ENCODE data around the gene RNF157. TPM values are rescaled to one million over a fixed set of nuclear protein-coding genes. Genes with fewer than 3 reads are reported as not detected.
"Not testable (repeated sequence)": the region's sequence is repeated elsewhere in the genome, so short reads cannot be mapped to it uniquely, and the experiment has no call there.

RNF157 gene
- total and polyA plus RNA-seq, 2 experiments from 2014 or later: 11.0 to 15.0 TPM

- no peak for TF ChIP-seq CTCF (IDR thresholded peaks at IDR 0.05; ENCODE audit: low read depth, low read length)
- Histone ChIP-seq H3K4me3 (no peak overlapping the region), H3K4me1 (ENCODE audit: low read depth) (no peaks in the 10 kb centered on the region), H3K27ac (no peak overlapping the region), H3K9me3 (ENCODE audit: low read depth) (no peaks in the 10 kb centered on the region), H3K36me3 (no peaks in the 10 kb centered on the region), H3K27me3 (no peaks in the 10 kb centered on the region)
- DNase-seq (ENCODE audit: low read depth in 1 of 2, low spot score in 1 of 2): no peak
Measured at GRCh38 chr17:76193591-76193990, 46.7 kb downstream of the RNF157 start.

GRCh38 chr17:76191896-76192295 is 48.4 kb downstream of the RNF157 start:
- H3K9me3 ChIP-seq (ENCODE audit: low read depth): no peaks in the 10 kb centered on the region
- no peaks in the 10 kb centered on the region for H3K4me1 ChIP-seq (ENCODE audit: low read depth)
- H3K27me3 ChIP-seq: no peaks in the 10 kb centered on the region
- no peak for DNase-seq (ENCODE audit: low read depth in 1 of 2, low spot score in 1 of 2)
- no peak overlapping the region for H3K4me3 ChIP-seq
- no peak overlapping the region for H3K27ac ChIP-seq
- H3K36me3 ChIP-seq: no peaks in the 10 kb centered on the region
- no peak for TF ChIP-seq CTCF (IDR thresholded peaks at IDR 0.05; ENCODE audit: low read depth, low read length)

- H3K4me1 ChIP-seq (ENCODE audit: low read depth): no peaks in the 10 kb centered on the region
- no peak for TF ChIP-seq CTCF (IDR thresholded peaks at IDR 0.05; ENCODE audit: low read depth, low read length)
- no peaks in the 10 kb centered on the region for H3K36me3 ChIP-seq
- DNase-seq (ENCODE audit: low read depth in 1 of 2, low spot score in 1 of 2): no peak
- H3K4me3 ChIP-seq: no peak overlapping the region
- no peaks in the 10 kb centered on the region for H3K27me3 ChIP-seq
- no peak overlapping the region for H3K27ac ChIP-seq
- H3K9me3 ChIP-seq (ENCODE audit: low read depth): no peaks in the 10 kb centered on the region
Measured at GRCh38 chr17:76189741-76190140, 50.6 kb downstream of the RNF157 start.

GRCh38 chr17:76189247-76189646 is 51.0 kb downstream of the RNF157 start:
- no peak for DNase-seq (ENCODE audit: low read depth in 1 of 2, low spot score in 1 of 2)
- H3K27ac ChIP-seq: no peak overlapping the region
- no peaks in the 10 kb centered on the region for H3K27me3 ChIP-seq
- peaks cover 2% of the 10 kb centered on the region for H3K4me1 ChIP-seq (ENCODE audit: low read depth)
- H3K9me3 ChIP-seq (ENCODE audit: low read depth): no peaks in the 10 kb centered on the region
- no peaks in the 10 kb centered on the region for H3K36me3 ChIP-seq
- H3K4me3 ChIP-seq: no peak overlapping the region
- no peak for TF ChIP-seq CTCF (IDR thresholded peaks at IDR 0.05; ENCODE audit: low read depth, low read length)

- Histone ChIP-seq H3K4me3 (no peak overlapping the region), H3K27me3 (no peaks in the 10 kb centered on the region), H3K27ac (no peak overlapping the region), H3K36me3 (no peaks in the 10 kb centered on the region), H3K9me3 (ENCODE audit: low read depth) (no peaks in the 10 kb centered on the region), H3K4me1 (ENCODE audit: low read depth) (peaks cover 3% of the 10 kb centered on the region)
- no peak for TF ChIP-seq CTCF (IDR thresholded peaks at IDR 0.05; ENCODE audit: low read depth, low read length)
- no peak for DNase-seq (ENCODE audit: low read depth in 1 of 2, low spot score in 1 of 2)
Measured at GRCh38 chr17:76188213-76189016, 51.9 kb downstream of the RNF157 start.

- not testable (repeated sequence) for H3K4me1 ChIP-seq (ENCODE audit: low read depth); H3K4me3 ChIP-seq; H3K27ac ChIP-seq; DNase-seq (ENCODE audit: low read depth in 1 of 2, low spot score in 1 of 2); H3K36me3 ChIP-seq; H3K9me3 ChIP-seq (ENCODE audit: low read depth); H3K27me3 ChIP-seq
Measured at GRCh38 chr17:76186774-76187173, 53.5 kb downstream of the RNF157 start.
